ENCODE measurements around the gene TANGO6.

DNA sequence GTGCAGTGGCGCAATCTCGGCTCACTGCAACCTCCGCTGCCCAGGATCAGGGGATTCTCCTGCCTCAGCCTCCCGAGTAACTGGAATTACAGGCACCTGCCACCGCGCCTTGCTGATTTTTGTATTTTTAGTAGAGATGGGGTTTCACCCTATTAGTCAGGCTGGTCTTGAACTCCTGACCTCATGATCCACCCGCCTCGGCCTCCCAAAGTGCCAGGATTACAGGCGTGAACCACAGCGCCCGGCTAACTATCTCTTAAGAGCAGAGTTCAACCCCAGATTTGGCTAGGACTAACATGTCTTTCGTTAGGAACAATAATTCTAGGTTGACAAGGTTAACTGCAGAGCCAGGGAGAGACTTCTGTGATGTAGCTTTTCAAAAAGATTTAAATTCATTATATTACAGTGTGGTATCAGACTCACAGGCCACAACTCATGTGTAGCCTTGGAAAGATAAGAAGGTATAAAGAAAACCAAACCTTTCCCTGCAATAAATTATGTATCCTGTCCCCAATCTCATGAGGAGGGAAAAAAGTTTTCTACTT lies 284.7 kb downstream of the TANGO6 start:
- TF ChIP-seq POLR2A (IDR thresholded peaks at IDR 0.05; ENCODE audit: low read length) (no peak), CEBPB (IDR thresholded peaks at IDR 0.05) (no peak), HDAC2 (IDR thresholded peaks at IDR 0.05) (no peak)
- TF ChIP-seq, protein P1, sequence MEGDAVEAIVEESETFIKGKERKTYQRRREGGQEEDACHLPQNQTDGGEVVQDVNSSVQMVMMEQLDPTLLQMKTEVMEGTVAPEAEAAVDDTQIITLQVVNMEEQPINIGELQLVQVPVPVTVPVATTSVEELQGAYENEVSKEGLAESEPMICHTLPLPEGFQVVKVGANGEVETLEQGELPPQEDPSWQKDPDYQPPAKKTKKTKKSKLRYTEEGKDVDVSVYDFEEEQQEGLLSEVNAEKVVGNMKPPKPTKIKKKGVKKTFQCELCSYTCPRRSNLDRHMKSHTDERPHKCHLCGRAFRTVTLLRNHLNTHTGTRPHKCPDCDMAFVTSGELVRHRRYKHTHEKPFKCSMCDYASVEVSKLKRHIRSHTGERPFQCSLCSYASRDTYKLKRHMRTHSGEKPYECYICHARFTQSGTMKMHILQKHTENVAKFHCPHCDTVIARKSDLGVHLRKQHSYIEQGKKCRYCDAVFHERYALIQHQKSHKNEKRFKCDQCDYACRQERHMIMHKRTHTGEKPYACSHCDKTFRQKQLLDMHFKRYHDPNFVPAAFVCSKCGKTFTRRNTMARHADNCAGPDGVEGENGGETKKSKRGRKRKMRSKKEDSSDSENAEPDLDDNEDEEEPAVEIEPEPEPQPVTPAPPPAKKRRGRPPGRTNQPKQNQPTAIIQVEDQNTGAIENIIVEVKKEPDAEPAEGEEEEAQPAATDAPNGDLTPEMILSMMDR (IDR thresholded peaks at IDR 0.05) = no peak
